ENCODE results near the gene C3orf49. TPM values are rescaled to one million over a fixed set of nuclear protein-coding genes. Genes with fewer than 3 reads are reported as not detected.

The C3orf49 gene
- total RNA-seq, 1 donor from 2014 or later: not detected

- H3K27ac Mint-ChIP-seq (ENCODE audit: unreplicated experiment): no peak overlapping the region
- H3K27me3 Mint-ChIP-seq (ENCODE audit: low read depth): no peaks in the 10 kb centered on the region
- TF ChIP-seq CTCF (IDR thresholded peaks at IDR 0.05): no peak
- H3K36me3 Mint-ChIP-seq (ENCODE audit: low read depth): no peaks in the 10 kb centered on the region
- H3K9me3 Mint-ChIP-seq (ENCODE audit: low read depth): no peaks in the 10 kb centered on the region
- DNase-seq (ENCODE audit: low spot score): no peak
- peaks cover 9% of the 10 kb centered on the region for H3K4me1 Mint-ChIP-seq (ENCODE audit: low read depth)
- no peak overlapping the region for H3K4me3 Mint-ChIP-seq (ENCODE audit: unreplicated experiment)
Measured at GRCh38 chr3:63855333-63855940, 36.3 kb downstream of the C3orf49 start.

- Mint-ChIP-seq H3K27ac (ENCODE audit: unreplicated experiment) (no peak overlapping the region), H3K4me3 (ENCODE audit: unreplicated experiment) (no peak overlapping the region), H3K9me3 (ENCODE audit: low read depth) (no peaks in the 10 kb centered on the region), H3K36me3 (ENCODE audit: low read depth) (no peaks in the 10 kb centered on the region), H3K27me3 (ENCODE audit: low read depth) (no peaks in the 10 kb centered on the region), H3K4me1 (ENCODE audit: low read depth) (peaks cover 14% of the 10 kb centered on the region)
- no peak for DNase-seq (ENCODE audit: low spot score)
- TF ChIP-seq CTCF (IDR thresholded peaks at IDR 0.05): no peak
Measured at GRCh38 chr3:63857311-63857710, 38.2 kb downstream of the C3orf49 start.

- Mint-ChIP-seq H3K27me3 (ENCODE audit: low read depth) (no peaks in the 10 kb centered on the region), H3K27ac (ENCODE audit: unreplicated experiment) (no peak overlapping the region), H3K36me3 (ENCODE audit: low read depth) (no peaks in the 10 kb centered on the region), H3K4me1 (ENCODE audit: low read depth) (peaks cover 31% of the 10 kb centered on the region), H3K4me3 (ENCODE audit: unreplicated experiment) (no peak overlapping the region), H3K9me3 (ENCODE audit: low read depth) (no peaks in the 10 kb centered on the region)
- TF ChIP-seq CTCF (IDR thresholded peaks at IDR 0.05): no peak
- DNase-seq (ENCODE audit: low spot score): no peak
Measured at GRCh38 chr3:63860776-63861175, 41.7 kb downstream of the C3orf49 start.

DNA sequence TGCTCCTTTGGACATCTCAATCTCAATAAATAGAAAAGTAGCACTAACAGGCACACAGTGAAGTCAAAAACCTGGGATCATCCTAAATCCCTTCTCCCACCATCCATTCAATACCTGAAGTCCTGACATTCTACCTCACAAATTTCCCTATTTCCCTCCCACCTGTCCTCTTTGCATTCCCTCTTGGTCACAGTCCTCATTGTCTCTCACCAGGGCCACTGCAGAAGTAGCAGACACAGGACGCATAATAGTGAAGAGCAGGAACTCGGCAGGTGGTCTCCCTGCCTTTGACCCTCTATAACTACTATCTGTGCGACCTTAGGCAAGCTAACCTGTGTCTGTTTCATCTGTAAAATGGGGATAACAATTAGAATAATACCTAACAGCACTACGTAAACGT is 42.2 kb downstream of the C3orf49 start:
- Mint-ChIP-seq H3K27me3 (ENCODE audit: low read depth) (no peaks in the 10 kb centered on the region), H3K9me3 (ENCODE audit: low read depth) (no peaks in the 10 kb centered on the region), H3K4me1 (ENCODE audit: low read depth) (peaks cover 31% of the 10 kb centered on the region), H3K27ac (ENCODE audit: unreplicated experiment) (no peak overlapping the region), H3K36me3 (ENCODE audit: low read depth) (no peaks in the 10 kb centered on the region), H3K4me3 (ENCODE audit: unreplicated experiment) (no peak overlapping the region)
- DNase-seq (ENCODE audit: low spot score): no peak
- no peak for TF ChIP-seq CTCF (IDR thresholded peaks at IDR 0.05)

GRCh38 chr3:63862804-63863149 is 43.7 kb downstream of the C3orf49 start:
- Mint-ChIP-seq H3K4me3 (ENCODE audit: unreplicated experiment) (peak overlapping the region; percentile 92), H3K4me1 (ENCODE audit: low read depth) (peaks cover 26% of the 10 kb centered on the region), H3K9me3 (ENCODE audit: low read depth) (no peaks in the 10 kb centered on the region), H3K27me3 (ENCODE audit: low read depth) (no peaks in the 10 kb centered on the region), H3K36me3 (ENCODE audit: low read depth) (peaks cover 2% of the 10 kb centered on the region), H3K27ac (ENCODE audit: unreplicated experiment) (peak overlapping the region; percentile 89)
- no peak for TF ChIP-seq CTCF (IDR thresholded peaks at IDR 0.05)
- no peak for DNase-seq (ENCODE audit: low spot score)
